GM18502 (cell line): ENCODE measurements around the gene RBM48.
"Not testable (repeated sequence)": the region's sequence is repeated elsewhere in the genome, so short reads cannot be mapped to it uniquely, and the experiment has no call there.

Experiments used
- ATAC-seq: cut with Tn5 transposase; IDR thresholded peaks from one replicate; pipeline ENCODE4 v1.9.1; 2021; ENCODE audit warnings: mild to moderate bottlenecking; ENCODE audit not compliant: unreplicated experiment, poor library complexity

The RBM48 gene

GRCh38 chr7:92534572-92534971 is 6.0 kb downstream of the RBM48 start:
- no peak for ATAC-seq

GRCh38 chr7:92543542-92543941 is 14.9 kb downstream of the RBM48 start:
- ATAC-seq: not testable (repeated sequence)

DNA sequence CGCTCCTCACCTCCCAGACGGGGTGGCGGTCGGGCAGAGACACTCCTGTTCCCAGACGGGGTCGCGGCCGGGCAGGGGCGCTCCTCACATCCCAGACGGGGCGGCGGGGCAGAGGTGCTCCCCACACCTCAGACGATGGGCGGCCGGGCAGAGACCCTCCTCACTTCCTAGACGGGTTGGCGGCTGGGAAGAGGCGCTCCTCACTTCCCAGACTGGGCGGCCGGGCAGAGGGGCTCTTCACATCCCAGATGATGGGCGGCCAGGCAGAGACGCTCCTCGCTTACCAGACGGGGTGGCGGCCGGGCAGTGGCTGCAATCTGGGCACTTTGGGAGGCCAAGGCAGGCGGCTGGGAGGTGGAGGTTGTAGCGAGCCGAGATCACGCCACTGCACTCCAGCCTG is 16.5 kb downstream of the RBM48 start:
- not testable (repeated sequence) for ATAC-seq

GRCh38 chr7:92546856-92547497 is 18.4 kb downstream of the RBM48 start:
- no peak for ATAC-seq

DNA sequence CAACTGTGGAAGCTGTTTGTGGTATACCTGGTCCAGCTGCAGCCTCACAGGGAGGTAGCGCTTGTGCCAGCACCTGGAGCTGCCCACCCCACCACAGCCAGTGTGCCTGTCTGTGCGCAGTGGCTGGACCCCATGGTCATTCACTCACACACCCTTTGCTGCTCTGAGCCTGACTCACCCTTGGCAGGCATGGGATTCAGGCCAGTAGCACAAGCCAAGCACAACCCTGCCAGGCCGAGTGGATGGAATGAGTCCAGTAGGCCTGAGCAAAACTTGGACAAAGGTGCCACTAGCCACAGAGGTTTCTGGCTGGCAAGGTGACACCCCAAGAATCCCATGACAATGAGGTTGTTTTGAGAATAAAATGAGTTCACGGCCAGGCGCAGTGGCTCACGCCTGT is 19.0 kb downstream of the RBM48 start:
- no peak for ATAC-seq

DNA sequence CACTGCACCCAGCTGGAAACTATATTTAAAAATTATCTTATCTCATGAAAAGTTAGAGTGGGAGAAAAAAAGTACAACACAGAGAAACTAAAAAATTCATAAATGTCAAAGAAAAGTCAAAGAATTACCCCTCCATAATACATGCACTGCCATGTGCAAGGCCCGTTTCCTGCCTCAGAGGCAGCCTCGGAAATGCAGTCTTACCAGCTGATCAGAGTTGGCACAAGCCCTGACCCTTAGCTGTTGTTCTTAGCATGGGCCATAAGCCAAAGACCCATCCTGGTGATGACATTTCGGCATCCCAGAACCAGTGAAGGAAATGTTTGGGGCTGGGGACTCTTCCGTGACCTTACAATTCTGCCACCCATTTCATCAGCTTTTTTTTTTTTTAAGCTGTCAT is 21.6 kb downstream of the RBM48 start:
- no peak for ATAC-seq

GRCh38 chr7:92557249-92557648 is 28.7 kb downstream of the RBM48 start:
- ATAC-seq: no peak

- no peak for ATAC-seq
Measured at GRCh38 chr7:92557808-92558362, 29.3 kb downstream of the RBM48 start.

DNA sequence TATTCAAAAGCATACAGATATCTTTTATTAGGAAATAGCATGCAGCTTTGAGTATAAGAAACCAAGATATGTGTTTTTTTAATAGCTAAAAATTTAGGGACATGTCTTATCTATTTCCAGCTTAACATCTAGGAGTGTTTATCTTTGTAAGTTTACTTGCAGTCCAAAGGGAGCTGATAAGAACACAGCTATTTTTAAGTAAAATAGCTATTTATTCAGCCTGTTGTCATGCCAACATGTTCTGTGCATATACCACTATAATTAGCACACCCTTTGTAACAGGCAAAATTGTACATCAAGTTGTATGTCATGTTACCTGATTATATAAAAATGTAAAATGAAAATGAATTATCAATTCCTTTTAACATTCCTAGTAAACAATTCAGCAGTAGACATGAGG is 32.0 kb downstream of the RBM48 start:
- no peak for ATAC-seq

DNA sequence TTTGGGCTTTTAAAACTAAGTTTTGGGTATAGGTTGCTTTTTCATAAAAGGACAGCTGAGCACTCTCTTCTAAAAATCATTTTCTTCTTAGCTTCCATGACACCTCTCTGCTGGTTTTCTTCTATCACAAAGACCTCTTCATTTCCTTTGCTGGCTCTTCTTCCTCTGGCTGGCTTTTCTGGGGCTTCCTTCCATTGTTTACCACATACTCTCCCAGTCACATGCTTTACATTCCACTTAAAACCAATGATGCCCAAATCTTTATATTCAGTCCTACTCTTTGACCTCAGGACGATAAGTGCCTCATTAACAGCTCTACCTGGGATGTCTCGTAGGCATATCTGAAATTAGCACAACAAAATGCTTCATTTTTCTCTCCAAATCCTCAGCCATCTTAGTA is 34.8 kb downstream of the RBM48 start:
- ATAC-seq: no peak

GRCh38 chr7:92567460-92567859 is 38.9 kb downstream of the RBM48 start:
- ATAC-seq: no peak

GRCh38 chr7:92569137-92569536 is 40.5 kb downstream of the RBM48 start:
- ATAC-seq: no peak

DNA sequence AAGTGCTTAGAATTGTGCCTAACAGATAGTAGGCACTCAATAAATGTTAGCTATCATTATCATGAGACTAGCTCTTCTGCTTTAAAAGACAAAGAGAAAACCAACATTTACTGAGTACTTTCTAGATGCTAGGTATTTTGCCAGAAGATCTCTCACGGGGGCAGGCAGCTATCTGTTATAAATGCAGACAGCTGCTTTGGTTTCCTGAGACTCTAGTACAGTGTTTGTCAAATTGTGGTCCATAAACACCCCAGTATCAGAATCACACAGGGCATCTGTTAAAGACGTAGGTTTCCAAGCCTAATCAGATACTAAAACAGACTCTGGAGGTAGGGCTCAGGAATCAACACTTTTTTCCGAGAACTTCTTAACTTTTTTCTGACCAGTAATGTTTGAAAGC is 47.7 kb downstream of the RBM48 start:
- ATAC-seq: no peak

GRCh38 chr7:92582948-92583347 is 54.4 kb downstream of the RBM48 start:
- no peak for ATAC-seq

DNA sequence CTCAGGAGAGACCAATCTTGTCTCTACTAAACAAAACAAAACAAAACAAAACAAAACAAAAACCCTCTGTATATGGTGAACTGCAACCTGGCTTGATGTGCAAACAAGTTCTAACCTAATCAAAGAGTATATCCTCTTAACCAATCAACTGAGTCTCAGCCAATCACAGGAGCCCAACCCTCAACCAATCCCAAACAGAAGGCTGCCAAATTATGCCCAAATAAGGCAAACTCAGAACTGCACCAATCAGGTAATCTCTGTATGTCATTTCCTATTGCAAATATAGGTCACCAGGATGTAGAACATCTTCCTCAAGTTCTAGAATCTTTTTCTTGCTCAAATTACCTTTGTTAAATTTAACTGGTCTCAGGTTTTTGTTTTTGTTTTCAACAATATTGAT is 56.4 kb downstream of the RBM48 start:
- no peak for ATAC-seq

DNA sequence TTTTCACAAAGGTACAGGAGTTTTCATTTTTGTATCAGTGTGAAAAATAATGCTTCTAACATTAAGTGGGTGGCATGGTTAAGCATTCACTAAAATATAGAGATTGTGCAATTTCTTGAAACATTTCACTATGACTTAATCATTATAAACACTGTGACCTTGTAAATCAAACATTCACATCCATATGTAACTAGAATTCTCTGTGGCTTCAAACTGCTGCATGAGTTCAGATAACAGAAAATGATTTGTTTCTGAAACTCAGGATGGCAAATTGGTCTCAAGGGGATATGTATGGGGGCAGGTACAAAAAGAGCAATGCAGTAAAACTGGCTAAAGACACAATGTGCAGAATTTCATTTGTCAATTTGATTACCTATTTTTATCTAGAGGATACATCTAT is 57.8 kb downstream of the RBM48 start:
- ATAC-seq: no peak

DNA sequence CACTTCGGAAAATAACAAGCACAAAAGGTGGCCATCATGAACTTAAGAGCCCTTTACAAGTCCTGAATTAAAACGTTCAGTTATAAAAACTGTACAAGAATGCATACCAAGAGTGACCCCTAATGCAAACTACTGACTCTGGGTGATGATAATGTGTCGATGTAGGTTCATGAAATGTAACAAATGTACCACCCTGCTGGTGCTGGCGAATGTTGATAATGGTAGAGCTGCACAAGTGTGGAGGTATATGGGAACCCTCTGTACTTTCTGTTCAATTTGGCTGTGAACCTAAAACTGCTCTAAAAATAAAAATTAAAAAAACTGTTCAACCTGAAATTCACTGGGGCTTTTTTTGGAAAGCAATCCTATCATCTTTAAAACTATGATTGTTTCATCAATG is 58.2 kb downstream of the RBM48 start:
- no peak for ATAC-seq
